Karpas-422 (cell line): Measurements from ENCODE around the gene EYS. TPM values are rescaled to one million over a fixed set of nuclear protein-coding genes. Genes with fewer than 3 reads are reported as not detected.

ENCODE experiments used
- DNase-seq: peaks from one replicate; pipeline ENCODE4 v3.0.0-alpha.2; 2015
- H2AFZ ChIP-seq: fragments of 200-600 bp; sonication (generic); 2 replicates; pipeline ENCODE4 v1.6.1; 2014; ENCODE audit warnings: antibody characterized with exemption, low read length, mixed read lengths
- H3K27ac ChIP-seq: fragments of 200-600 bp; sonication (generic); 2 replicates; pipeline ENCODE4 v1.5.1; 2014; ENCODE audit warnings: mild to moderate bottlenecking, low read length, moderate library complexity
- H3K27me3 ChIP-seq: fragments of 200-600 bp; sonication (generic); 2 replicates; pipeline ENCODE4 v1.6.1; 2014; ENCODE audit warnings: low read length, mixed read lengths
- H3K36me3 ChIP-seq: fragments of 200-600 bp; sonication (generic); 2 replicates; pipeline ENCODE4 v1.6.1; 2014; ENCODE audit warnings: low read length, mixed read lengths; ENCODE audit not compliant: insufficient read depth
- H3K4me1 ChIP-seq: fragments of 200-600 bp; sonication (generic); 2 replicates; pipeline ENCODE4 v1.6.1; 2014; ENCODE audit warnings: mild to moderate bottlenecking, low read length, mixed read lengths
- H3K4me2 ChIP-seq: fragments of 200-600 bp; sonication (generic); 2 replicates; pipeline ENCODE4 v1.6.1; 2014; ENCODE audit warnings: low read length, low read depth, mild to moderate bottlenecking; ENCODE audit not compliant: poor library complexity, severe bottlenecking
- H3K4me3 ChIP-seq: fragments of 200-600 bp; sonication (generic); 2 replicates; pipeline ENCODE4 v1.5.1; 2014; ENCODE audit warnings: mild to moderate bottlenecking, antibody characterized with exemption, low read length, mixed read lengths
- H3K79me2 ChIP-seq: fragments of 200-600 bp; sonication (generic); 2 replicates; pipeline ENCODE4 v1.6.1; 2014; ENCODE audit warnings: mild to moderate bottlenecking, low read length, mixed read lengths
- H3K9ac ChIP-seq: fragments of 200-600 bp; sonication (generic); 2 replicates; pipeline ENCODE4 v1.6.0; 2014; ENCODE audit warnings: low read length
- H3K9me2 ChIP-seq: fragments of 200-600 bp; sonication (generic), shearing (Covaris generic); replicated peaks from 2 replicates; pipeline ENCODE4 v1.6.0; 2014; ENCODE audit warnings: mild to moderate bottlenecking, low read length, moderate library complexity; ENCODE audit not compliant: insufficient read depth
- H3K9me3 ChIP-seq: fragments of 300-700, 200-600 bp; sonication (generic); 2 replicates; pipeline ENCODE4 v1.6.1; 2014; ENCODE audit warnings: low read length, mixed read lengths
- H4K20me1 ChIP-seq: fragments of 200-600 bp; sonication (generic); 2 replicates; pipeline ENCODE4 v1.6.1; 2014; ENCODE audit warnings: mild to moderate bottlenecking, antibody characterized with exemption, low read length, low read depth; ENCODE audit not compliant: insufficient read depth
- total RNA-seq: library from RNA; depleted of rRNA; stranded (reverse); fragments of >200 nt; shearing (Covaris generic); gene quantifications from 2 replicates; pipeline ENCODE4 v1.2.3, GENCODE V29; 2014; ENCODE audit warnings: low replicate concordance

Gene EYS
- total RNA-seq, 1 experiment from 2014 or later: not detected

GRCh38 chr6:65557224-65557623 is 149.8 kb downstream of the EYS start:
- Histone ChIP-seq H3K4me2 (no peak overlapping the region), H3K36me3 (no peaks in the 10 kb centered on the region), H3K4me1 (no peaks in the 10 kb centered on the region), H3K79me2 (no peaks in the 10 kb centered on the region), H3K9ac (no peak overlapping the region), H3K27me3 (no peaks in the 10 kb centered on the region), H3K27ac (no peak overlapping the region), H2AFZ (no peak overlapping the region), H3K9me2 (no peaks in the 10 kb centered on the region), H4K20me1 (no peaks in the 10 kb centered on the region), H3K4me3 (no peak overlapping the region), H3K9me3 (peaks cover 11% of the 10 kb centered on the region; the same call in 1 of the 2 replicates)
- no peak for DNase-seq

DNA sequence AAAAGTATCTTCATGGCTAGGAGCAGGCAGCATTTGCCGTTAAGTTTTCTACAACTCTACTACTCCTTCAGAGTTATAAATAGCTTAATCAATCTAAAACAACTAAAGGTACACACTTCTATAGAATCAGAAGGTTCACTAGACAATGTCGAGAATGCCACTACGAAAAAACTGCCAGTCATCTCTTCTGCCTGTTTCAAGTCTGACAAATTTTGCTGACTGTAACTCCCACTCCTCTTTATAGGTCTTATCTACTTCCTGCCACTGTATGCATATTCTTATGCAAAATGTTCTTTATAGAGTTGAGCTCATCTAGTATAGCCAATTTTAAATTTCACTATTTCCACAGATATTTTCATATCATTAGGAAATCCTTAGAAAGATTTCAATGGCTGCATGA is 160.1 kb downstream of the EYS start:
- Histone ChIP-seq H3K9ac (no peak overlapping the region), H3K9me3 (peaks cover 10% of the 10 kb centered on the region), H3K4me1 (no peaks in the 10 kb centered on the region), H3K27ac (no peak overlapping the region), H4K20me1 (no peaks in the 10 kb centered on the region), H3K36me3 (no peaks in the 10 kb centered on the region), H3K4me2 (no peak overlapping the region), H3K4me3 (no peak overlapping the region), H2AFZ (no peak overlapping the region), H3K27me3 (no peaks in the 10 kb centered on the region), H3K9me2 (no peaks in the 10 kb centered on the region), H3K79me2 (no peaks in the 10 kb centered on the region)
- DNase-seq: no peak

DNA sequence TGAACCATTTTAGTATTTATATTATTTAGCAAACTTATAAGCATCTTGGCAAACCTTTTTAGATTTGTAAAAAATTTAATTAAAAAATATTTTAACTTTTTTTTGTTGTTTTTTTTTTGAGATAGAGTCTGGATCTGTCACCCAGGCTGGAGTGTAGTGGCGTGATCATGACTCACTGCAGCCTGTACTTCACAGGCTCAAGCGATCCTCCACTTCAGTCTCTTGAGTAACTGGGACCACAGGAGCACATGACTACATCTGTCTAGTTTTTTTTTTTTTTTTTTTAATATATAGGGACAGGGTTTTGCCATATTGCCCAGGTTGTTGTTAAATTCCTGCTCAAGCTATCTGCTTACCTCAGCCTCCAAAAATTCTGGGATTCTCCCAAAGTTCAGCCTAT is 161.1 kb downstream of the EYS start:
- no peaks in the 10 kb centered on the region for H3K79me2 ChIP-seq
- H3K27me3 ChIP-seq: no peaks in the 10 kb centered on the region
- no peak overlapping the region for H3K4me2 ChIP-seq
- DNase-seq: no peak
- H3K9me3 ChIP-seq: peaks cover 18% of the 10 kb centered on the region
- no peak overlapping the region for H3K27ac ChIP-seq
- no peak overlapping the region for H3K9ac ChIP-seq
- no peak overlapping the region for H2AFZ ChIP-seq
- no peaks in the 10 kb centered on the region for H3K4me1 ChIP-seq
- no peak overlapping the region for H3K4me3 ChIP-seq
- H3K9me2 ChIP-seq: no peaks in the 10 kb centered on the region
- H3K36me3 ChIP-seq: no peaks in the 10 kb centered on the region
- no peaks in the 10 kb centered on the region for H4K20me1 ChIP-seq

GRCh38 chr6:65538644-65539043 is 168.4 kb downstream of the EYS start:
- Histone ChIP-seq H3K27ac (no peak overlapping the region), H3K9ac (no peak overlapping the region), H3K9me3 (peaks cover 34% of the 10 kb centered on the region), H3K4me3 (no peak overlapping the region), H2AFZ (no peak overlapping the region), H3K27me3 (no peaks in the 10 kb centered on the region), H4K20me1 (no peaks in the 10 kb centered on the region), H3K79me2 (no peaks in the 10 kb centered on the region), H3K36me3 (no peaks in the 10 kb centered on the region), H3K9me2 (no peaks in the 10 kb centered on the region), H3K4me2 (no peak overlapping the region), H3K4me1 (no peaks in the 10 kb centered on the region)
- no peak for DNase-seq

- Histone ChIP-seq H3K9ac (no peak overlapping the region), H3K27ac (no peak overlapping the region), H2AFZ (no peak overlapping the region), H3K36me3 (no peaks in the 10 kb centered on the region), H3K9me3 (peaks cover 37% of the 10 kb centered on the region), H3K4me2 (no peak overlapping the region), H4K20me1 (no peaks in the 10 kb centered on the region), H3K4me3 (no peak overlapping the region), H3K27me3 (no peaks in the 10 kb centered on the region), H3K4me1 (no peaks in the 10 kb centered on the region), H3K9me2 (no peaks in the 10 kb centered on the region), H3K79me2 (no peaks in the 10 kb centered on the region)
- DNase-seq: no peak
These were observed 169.4 kb downstream of the EYS start for GRCh38 chr6:65537600-65537999.

- no peak overlapping the region for H3K27ac ChIP-seq
- no peak overlapping the region for H3K9ac ChIP-seq
- no peaks in the 10 kb centered on the region for H3K9me2 ChIP-seq
- H3K4me1 ChIP-seq: no peaks in the 10 kb centered on the region
- no peak overlapping the region for H3K4me3 ChIP-seq
- H3K9me3 ChIP-seq: peaks cover 31% of the 10 kb centered on the region
- no peak overlapping the region for H2AFZ ChIP-seq
- no peaks in the 10 kb centered on the region for H3K36me3 ChIP-seq
- DNase-seq: no peak
- H3K27me3 ChIP-seq: no peaks in the 10 kb centered on the region
- no peaks in the 10 kb centered on the region for H4K20me1 ChIP-seq
- no peaks in the 10 kb centered on the region for H3K79me2 ChIP-seq
- no peak overlapping the region for H3K4me2 ChIP-seq
These were observed 175.5 kb downstream of the EYS start for GRCh38 chr6:65531533-65531932.

GRCh38 chr6:65524232-65524631 is 182.8 kb downstream of the EYS start:
- no peak overlapping the region for H3K9ac ChIP-seq
- no peaks in the 10 kb centered on the region for H3K36me3 ChIP-seq
- H3K9me3 ChIP-seq: peaks cover 14% of the 10 kb centered on the region
- H3K79me2 ChIP-seq: no peaks in the 10 kb centered on the region
- no peak overlapping the region for H3K4me3 ChIP-seq
- H3K9me2 ChIP-seq: no peaks in the 10 kb centered on the region
- H4K20me1 ChIP-seq: no peaks in the 10 kb centered on the region
- no peaks in the 10 kb centered on the region for H3K4me1 ChIP-seq
- DNase-seq: no peak
- H3K4me2 ChIP-seq: no peak overlapping the region
- no peak overlapping the region for H2AFZ ChIP-seq
- no peaks in the 10 kb centered on the region for H3K27me3 ChIP-seq
- H3K27ac ChIP-seq: no peak overlapping the region

- Histone ChIP-seq H3K4me1 (no peaks in the 10 kb centered on the region), H3K9me3 (peaks cover 14% of the 10 kb centered on the region), H3K9ac (no peak overlapping the region), H3K4me2 (no peak overlapping the region), H3K9me2 (no peaks in the 10 kb centered on the region), H3K4me3 (no peak overlapping the region), H4K20me1 (no peaks in the 10 kb centered on the region), H3K36me3 (no peaks in the 10 kb centered on the region), H2AFZ (no peak overlapping the region), H3K27me3 (no peaks in the 10 kb centered on the region), H3K27ac (no peak overlapping the region), H3K79me2 (no peaks in the 10 kb centered on the region)
- no peak for DNase-seq
These were observed 201.3 kb downstream of the EYS start for GRCh38 chr6:65505736-65506135.

DNA sequence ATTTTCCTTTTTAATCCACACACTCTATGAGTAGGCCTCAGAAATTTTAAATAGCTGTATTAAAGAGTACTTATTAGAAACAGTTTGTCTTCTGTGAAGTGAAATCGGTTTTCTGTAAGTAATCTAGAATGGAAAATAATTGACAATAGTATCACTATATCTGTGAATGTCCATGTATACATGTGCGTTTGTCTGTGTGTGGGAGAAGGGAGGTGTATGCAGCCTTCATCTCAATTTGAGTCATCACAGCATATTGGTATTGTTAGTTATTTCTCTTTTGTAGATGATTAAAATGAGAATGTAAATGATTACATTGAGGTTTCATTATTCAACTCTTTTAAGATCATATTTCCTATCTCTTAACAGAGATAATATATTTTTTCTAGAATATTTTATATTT is 206.0 kb downstream of the EYS start:
- no peak overlapping the region for H3K27ac ChIP-seq
- no peaks in the 10 kb centered on the region for H3K27me3 ChIP-seq
- H3K4me2 ChIP-seq: no peak overlapping the region
- H3K9me3 ChIP-seq: peaks cover 8% of the 10 kb centered on the region
- no peak overlapping the region for H3K4me3 ChIP-seq
- no peaks in the 10 kb centered on the region for H3K79me2 ChIP-seq
- H2AFZ ChIP-seq: no peak overlapping the region
- no peaks in the 10 kb centered on the region for H3K9me2 ChIP-seq
- H3K36me3 ChIP-seq: no peaks in the 10 kb centered on the region
- H3K9ac ChIP-seq: no peak overlapping the region
- no peak for DNase-seq
- no peaks in the 10 kb centered on the region for H4K20me1 ChIP-seq
- H3K4me1 ChIP-seq: no peaks in the 10 kb centered on the region
